KBM-7 (cell line): ENCODE results near the gene ROBO4.

Experiments
- DNase-seq: peaks from one replicate; pipeline ENCODE4 v3.0.0-alpha.2; 2015
- in situ Hi-C: fragments of 300-500 bp; cut with MboI; formaldehyde crosslinking; loops from 2 replicates; pipeline ENCODE4 v1.14.3; 2020; ENCODE audit warnings: low sequenced_read_pairs, low pct_unique_long_range_greater_than_20kb, mixed read lengths

Gene ROBO4

GRCh38 chr11:124892750-124893454 is 4.8 kb downstream of the ROBO4 start:
- DNase-seq, result no peak
- in situ Hi-C loops, result no loop called here

GRCh38 chr11:124892146-124892545 is 5.5 kb downstream of the ROBO4 start:
- in situ Hi-C loops, result no loop called here
- no peak for DNase-seq

- DNase-seq, result no peak
- in situ Hi-C loops, result no loop called here
Observed at GRCh38 chr11:124891373-124891861, 6.2 kb downstream of the ROBO4 start.

- in situ Hi-C loops, result no loop called here
- no peak for DNase-seq
Observed at GRCh38 chr11:124890683-124891372, 6.8 kb downstream of the ROBO4 start.

GRCh38 chr11:124890151-124890550 is 7.5 kb downstream of the ROBO4 start:
- in situ Hi-C loops, result no loop called here
- no peak for DNase-seq

DNA sequence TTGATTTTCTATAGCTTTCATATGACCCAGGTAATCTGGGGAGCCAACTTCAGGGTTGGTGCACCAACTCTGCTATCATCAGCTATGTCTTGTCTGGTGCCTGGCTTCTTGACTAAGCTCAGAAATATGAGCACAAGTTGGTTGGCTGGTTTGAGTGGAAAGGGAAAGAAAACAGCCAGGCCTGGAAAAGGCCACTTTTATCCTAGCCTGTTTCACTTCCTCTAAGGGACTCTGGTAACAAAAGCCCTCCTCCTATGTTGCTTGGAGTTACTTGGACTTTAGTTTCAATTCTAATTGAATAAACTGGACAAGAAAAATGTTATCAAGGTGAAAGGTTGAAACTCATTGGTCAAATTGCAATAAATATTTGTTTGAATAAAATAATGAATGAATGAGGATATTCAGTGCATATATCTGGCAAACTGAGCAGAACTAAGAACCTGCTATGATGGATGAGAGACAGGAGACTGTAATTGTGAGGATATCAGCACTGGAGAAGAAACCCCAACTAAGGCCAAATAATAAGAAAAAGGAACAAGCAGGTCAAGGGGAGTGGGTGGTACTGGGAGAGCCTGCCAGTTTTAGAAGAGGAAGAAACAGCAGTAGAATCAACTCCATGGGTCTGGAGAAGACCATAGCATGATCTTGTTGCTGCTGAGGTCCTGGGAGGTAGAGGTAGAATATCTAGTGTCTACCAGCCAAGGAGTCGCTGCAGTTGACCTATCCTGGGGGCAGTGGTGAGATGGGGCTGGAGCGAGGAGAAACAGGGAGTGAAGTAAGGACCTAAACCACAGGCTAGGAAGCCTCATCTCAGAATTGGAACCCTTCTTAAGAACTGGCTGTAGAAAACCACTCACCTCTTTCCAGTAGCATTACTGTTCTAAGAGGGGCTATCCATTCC is 8.2 kb downstream of the ROBO4 start:
- no peak for DNase-seq
- in situ Hi-C loops, result no loop called here

DNA sequence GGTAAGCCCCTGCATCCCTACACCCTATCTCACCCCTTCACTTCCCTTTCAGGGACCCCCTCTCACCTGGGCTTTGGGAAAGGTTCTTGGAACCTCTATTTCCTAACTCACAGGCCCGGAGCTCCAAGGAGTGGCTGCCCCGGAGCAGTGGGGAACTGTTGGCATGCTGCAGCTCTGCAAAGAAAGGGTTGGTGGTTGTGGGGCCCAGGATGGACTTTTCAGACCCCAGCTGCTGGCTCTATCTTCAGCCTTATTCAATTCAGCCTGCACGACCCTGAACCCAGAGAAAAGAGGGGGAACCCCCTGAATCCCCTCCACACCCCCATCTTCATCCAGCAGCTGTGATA is 10.0 kb downstream of the ROBO4 start:
- in situ Hi-C loops, result no loop called here

DNA sequence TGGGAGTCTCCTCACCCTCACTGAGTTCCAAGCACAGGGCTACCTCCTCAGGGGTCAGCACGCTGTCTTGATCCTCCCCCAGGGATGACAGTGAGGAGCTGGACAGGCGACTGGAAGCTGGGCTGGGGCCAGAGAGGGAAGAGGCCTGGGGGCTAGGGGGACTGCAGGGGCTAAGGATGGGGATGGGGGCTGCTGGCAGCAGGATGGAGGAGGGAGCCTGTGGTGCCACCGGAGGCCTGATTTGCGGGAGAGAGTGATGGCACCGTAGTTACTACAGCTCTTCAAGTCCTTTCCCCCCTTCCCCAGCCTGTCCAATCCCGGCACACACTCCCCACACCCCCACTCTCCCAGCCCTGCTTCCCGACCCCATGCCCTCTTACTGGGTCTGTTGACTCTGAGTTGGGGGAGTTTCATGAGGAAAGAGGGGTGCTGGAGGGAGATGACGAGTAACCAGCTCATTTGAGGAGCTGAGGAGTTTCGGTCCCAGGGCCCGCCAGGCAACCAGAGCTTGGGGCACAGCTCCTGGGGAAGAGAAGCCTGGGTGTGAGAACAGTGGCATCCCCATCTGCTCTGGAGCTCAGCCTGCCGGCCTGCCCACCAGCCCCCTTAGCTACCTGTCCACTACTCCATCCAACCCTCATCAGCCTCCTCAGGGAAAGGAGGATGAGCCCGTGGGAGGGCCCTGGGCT is 10.5 kb downstream of the ROBO4 start:
- DNase-seq, result no peak
- in situ Hi-C loops, result no loop called here

More for the DNA sequence above, 10.0 kb downstream of the ROBO4 start:
- DNase-seq, result no peak

DNA sequence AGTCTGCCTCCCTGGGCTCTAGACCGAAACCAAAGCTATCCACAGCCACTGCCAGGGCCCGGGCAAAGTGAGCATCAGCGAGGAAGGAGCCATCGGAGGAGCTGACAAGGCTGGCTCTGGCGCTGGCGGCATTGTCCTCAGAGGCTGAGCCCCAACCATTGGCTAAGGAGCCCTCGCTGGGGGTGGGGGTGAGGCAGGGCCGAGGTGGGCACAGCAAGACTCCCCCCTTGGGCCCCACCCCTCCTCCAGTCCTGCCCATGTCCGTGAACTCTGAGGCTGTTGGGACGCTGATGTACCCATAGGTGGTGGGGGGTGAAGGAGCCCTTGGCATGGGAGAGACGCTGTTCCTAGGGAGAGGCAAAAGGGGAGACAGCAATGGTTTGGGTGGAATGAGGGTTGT is 11.2 kb downstream of the ROBO4 start:
- no peak for DNase-seq
- in situ Hi-C loops, result no loop called here

DNA sequence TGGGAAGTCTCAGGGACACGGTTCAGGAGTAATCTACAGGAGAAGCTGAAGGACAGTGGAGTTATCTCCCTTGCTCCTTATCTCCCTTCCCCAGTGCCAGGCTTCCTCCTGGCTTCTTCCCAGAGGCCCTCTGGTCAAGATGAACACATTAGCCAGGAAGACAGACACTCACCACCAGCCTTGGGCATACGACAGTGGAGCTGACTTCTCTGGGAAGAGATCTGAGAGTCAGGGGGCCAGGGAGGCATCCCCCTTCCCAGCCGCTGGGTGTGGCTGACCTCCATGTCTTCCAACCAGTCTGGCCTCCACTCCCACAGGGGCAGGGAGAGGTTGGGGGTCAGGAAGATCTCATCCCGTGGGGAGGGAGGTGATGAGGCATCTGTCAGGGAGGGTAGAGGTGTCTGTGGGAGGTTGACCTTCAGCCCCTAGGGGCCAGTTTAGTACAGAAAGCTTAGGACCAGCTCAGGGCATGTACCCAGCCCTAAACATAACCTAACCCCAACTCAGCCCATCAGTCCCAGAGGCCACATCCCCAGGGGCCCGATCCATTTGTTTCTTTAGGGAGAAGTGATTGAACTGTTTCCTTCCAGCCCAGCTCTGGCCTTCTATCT is 12.7 kb downstream of the ROBO4 start:
- in situ Hi-C loops, result no loop called here
- DNase-seq, result no peak

GRCh38 chr11:124884340-124884739 is 13.3 kb downstream of the ROBO4 start:
- in situ Hi-C loops, result no loop called here

GRCh38 chr11:124882339-124883071 is 15.2 kb downstream of the ROBO4 start:
- no peak for DNase-seq
- in situ Hi-C loops, result no loop called here

More at GRCh38 chr11:124884340-124884739, 13.3 kb downstream of the ROBO4 start:
- DNase-seq, result no peak

DNA sequence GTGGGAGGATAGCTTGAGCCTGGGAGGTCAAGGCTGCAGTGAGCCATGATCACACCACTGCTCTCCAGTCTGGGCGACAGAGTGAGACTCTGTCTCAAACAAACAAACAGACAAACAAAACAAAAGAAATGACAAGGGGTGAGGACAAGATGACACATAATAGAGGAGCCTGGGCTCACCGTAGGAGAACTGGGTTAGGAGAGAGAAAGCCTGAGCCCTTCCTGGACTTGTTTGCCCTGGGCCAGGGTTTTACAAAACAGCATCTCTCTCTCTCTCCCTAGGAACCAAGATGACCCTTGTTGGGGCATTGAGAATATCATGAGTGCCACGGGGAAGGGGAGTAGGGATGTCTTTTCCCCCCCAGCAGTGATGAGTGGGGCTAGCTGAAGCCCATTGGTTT is 16.7 kb downstream of the ROBO4 start:
- in situ Hi-C loops, result no loop called here

DNA sequence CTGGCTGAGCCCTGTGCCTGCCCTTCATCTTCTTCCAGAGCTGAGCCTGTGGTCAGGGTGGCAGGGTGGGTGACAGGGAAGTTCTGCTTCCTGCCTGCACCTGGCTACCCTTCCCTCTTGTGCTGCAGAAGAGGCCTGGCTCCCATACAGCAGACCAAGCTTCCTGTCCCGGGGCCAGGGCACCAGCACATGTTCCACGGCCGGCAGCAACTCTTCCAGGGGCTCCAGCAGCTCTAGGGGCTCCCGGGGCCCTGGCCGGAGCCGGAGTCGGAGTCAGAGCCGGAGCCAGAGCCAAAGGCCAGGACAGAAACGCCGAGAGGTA is 17.4 kb downstream of the ROBO4 start:
- no peak for DNase-seq
- in situ Hi-C loops, result no loop called here

More for the DNA sequence above, 16.7 kb downstream of the ROBO4 start:
- no peak for DNase-seq

GRCh38 chr11:124879493-124880289 is 18.0 kb downstream of the ROBO4 start:
- in situ Hi-C loops, result no loop called here
- no peak for DNase-seq

DNA sequence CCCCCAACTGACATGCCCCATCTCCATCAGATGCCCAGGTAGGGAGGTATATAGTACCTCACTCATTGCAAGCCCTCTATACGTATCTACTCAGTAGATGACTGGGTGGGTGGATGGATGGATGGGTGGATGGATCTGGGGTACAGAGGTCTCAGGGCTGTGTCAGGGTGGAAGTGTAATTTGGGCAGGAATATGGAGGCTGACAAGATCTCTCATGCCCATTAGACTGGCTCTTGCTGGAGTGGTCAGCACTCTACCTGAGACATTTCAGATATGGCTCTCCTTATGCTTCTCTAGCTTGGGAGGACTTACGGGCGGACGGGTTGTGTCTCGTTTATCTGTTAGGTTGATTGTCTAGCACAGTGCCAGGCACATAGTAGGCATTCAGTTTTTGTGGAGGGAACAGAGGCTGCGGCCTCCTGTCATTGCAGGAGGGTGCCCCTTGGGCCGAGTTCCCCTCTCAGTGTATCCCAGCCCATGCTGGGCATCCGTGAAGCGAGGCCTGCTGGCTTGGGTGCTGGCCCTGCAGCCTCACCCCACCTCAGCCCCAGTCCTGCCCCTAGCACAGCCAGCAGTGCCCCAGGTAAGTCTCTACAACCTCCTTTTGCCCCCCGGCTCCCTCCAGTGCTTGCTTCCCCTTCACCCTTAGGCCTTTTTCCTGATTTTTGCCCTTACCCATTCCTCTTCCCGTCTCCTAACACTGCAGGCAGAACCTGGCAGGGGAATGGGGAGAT is 18.7 kb downstream of the ROBO4 start:
- no peak for DNase-seq
- in situ Hi-C loops, result no loop called here
